Endothelial cell of umbilical vein (primary cell): Measurements from ENCODE around the gene HOXD4. TPM values are rescaled to one million over a fixed set of nuclear protein-coding genes. Genes with fewer than 3 reads are reported as not detected.

Experiments
- BruUV-seq: library from RNA; stranded (reverse); fragments of 400-500 nt; replicated peaks from 2 replicates; lab custom pipeline; 2021; lab: Mats Ljungman, UMichigan
- CTCF ChIA-PET: fragments of 300-600, 350-600 bp; sonication (Branson Sonifier 250); formaldehyde crosslinking; loops from one replicate; lab custom pipeline; 2021; ENCODE audit warnings: antibody characterized with exemption, inconsistent platforms; lab: Charles Lee
- POLR2A ChIA-PET: fragments of 300-600, 350-600 bp; sonication (Branson Sonifier 250); formaldehyde crosslinking; loops from one replicate; lab custom pipeline; 2021; ENCODE audit warnings: antibody characterized with exemption, inconsistent platforms; lab: Charles Lee
- DNase-seq: peaks from one replicate; pipeline ENCODE4 v3.0.0-alpha.2; 2011; ENCODE audit warnings: low read depth, low spot score
- FAIRE-seq: peaks from 2 replicates; lab custom pipeline; 2011; peaks lifted over from hg19 to GRCh38; lab: Jason Lieb, UNC
- H2AFZ ChIP-seq: 2 replicates; pipeline ENCODE4 v1.6.0; 2012; ENCODE audit warnings: low read depth, low read length, control low read depth, inconsistent platforms
- H3K27ac ChIP-seq: 2 replicates; pipeline ENCODE4 v1.5.1; 2011; ENCODE audit warnings: low read depth, mild to moderate bottlenecking, control low read depth, low read length, moderate library complexity; ENCODE audit not compliant: insufficient read depth
- H3K27me3 ChIP-seq, 2 experiments: 2 replicates each; pipeline versions ENCODE4 v1.6.0 to v1.6.1; 2011; ENCODE audit warnings: low read length in 2 of 2, mixed read lengths in 1 of 2; ENCODE audit not compliant: control insufficient read depth in 2 of 2, insufficient read depth in 2 of 2
- H3K36me3 ChIP-seq, 2 experiments: 2 replicates in 1 of 2; 3 replicates in 1 of 2; pipeline ENCODE4 v1.5.1; 2011; ENCODE audit warnings: low read length in 2 of 2, mild to moderate bottlenecking in 1 of 2, moderate library complexity in 1 of 2; ENCODE audit not compliant: control insufficient read depth in 2 of 2, insufficient read depth in 2 of 2; ENCODE audit errors: extremely low read depth in 1 of 2
- H3K4me1 ChIP-seq: 3 replicates; pipeline ENCODE4 v1.5.1; 2011; ENCODE audit warnings: mild to moderate bottlenecking, low read length; ENCODE audit not compliant: control insufficient read depth, insufficient read depth; ENCODE audit errors: extremely low read depth
- H3K4me2 ChIP-seq: 2 replicates; pipeline ENCODE4 v1.6.1; 2011; ENCODE audit warnings: low read length, control low read depth, mixed read lengths; ENCODE audit not compliant: insufficient read depth
- H3K4me3 ChIP-seq, 3 experiments: fragments of 200-600 bp in 1 of 3; sonication (generic), shearing (Covaris generic) in 1 of 3; replicated peaks in 1 of 3; 2 replicates each; pipeline ENCODE4 v1.5.1; 2011 to 2016; ENCODE audit warnings: control low read depth in 3 of 3, low read length in 3 of 3, mild to moderate bottlenecking in 2 of 3, inconsistent platforms in 1 of 3, low read depth in 1 of 3, moderate library complexity in 1 of 3; ENCODE audit not compliant: insufficient read depth in 1 of 3
- H3K79me2 ChIP-seq: 2 replicates; pipeline ENCODE4 v1.6.0; 2012; ENCODE audit warnings: low read length, inconsistent platforms; ENCODE audit not compliant: control insufficient read depth, insufficient read depth
- H3K9ac ChIP-seq: replicated peaks from 2 replicates; pipeline ENCODE3; 2011; ENCODE audit warnings: low read length, control low read depth; ENCODE audit not compliant: insufficient read depth; ENCODE audit errors: extremely low read depth
- H3K9me1 ChIP-seq: replicated peaks from 3 replicates; pipeline ENCODE4 v1.6.0; 2011; ENCODE audit warnings: mild to moderate bottlenecking, low read length; ENCODE audit not compliant: control insufficient read depth, insufficient read depth; ENCODE audit errors: extremely low read depth
- H3K9me3 ChIP-seq: replicated peaks from 2 replicates; pipeline ENCODE4 v1.5.1; 2012; ENCODE audit warnings: low read length, inconsistent platforms; ENCODE audit not compliant: control insufficient read depth, insufficient read depth
- H4K20me1 ChIP-seq: replicated peaks from 2 replicates; pipeline ENCODE3; 2011; ENCODE audit warnings: mild to moderate bottlenecking, low read length; ENCODE audit not compliant: control insufficient read depth, insufficient read depth; ENCODE audit errors: extremely low read depth
- GATA2 ChIP-seq: IDR thresholded peaks from 2 replicates; pipeline ENCODE4 v1.7.0; 2011; ENCODE audit warnings: low read depth, mild to moderate bottlenecking, moderate library complexity, mixed read lengths, low read length; ENCODE audit not compliant: insufficient read length, insufficient read depth
- JUN ChIP-seq: IDR thresholded peaks from 2 replicates; pipeline ENCODE4 v1.6.1; 2011; ENCODE audit warnings: borderline replicate concordance, low read depth; ENCODE audit not compliant: insufficient read length, insufficient read depth
- POLR2A ChIP-seq: IDR thresholded peaks from 2 replicates; pipeline ENCODE4 v1.6.1; 2012; ENCODE audit warnings: low read depth, mild to moderate bottlenecking, control low read depth, low read length
- POLR2AphosphoS5 ChIP-seq: IDR thresholded peaks from 2 replicates; pipeline ENCODE4 v1.6.1; 2012; ENCODE audit warnings: low read depth, mild to moderate bottlenecking, control low read depth, low read length, moderate library complexity; ENCODE audit not compliant: insufficient read depth
- dilution Hi-C: fragments of 300-500 bp; cut with MboI; formaldehyde crosslinking; loops from one replicate; pipeline ENCODE4 v1.15.0; 2019; ENCODE audit warnings: low sequenced_read_pairs; ENCODE audit not compliant: extremely low pct_ligation_motif_present
- intact Hi-C: fragments of 100-400 bp; cut with micrococcal nuclease; formaldehyde crosslinking; loops from one replicate; pipeline ENCODE4 v1.10.0; 2022
- polyA plus RNA-seq, 4 experiments: library from polyadenylated mRNA; depleted of rRNA in 3 of 4; stranded (reverse) in 3 of 4; unstranded in 1 of 4; fragments of >200 nt; gene quantifications; 2 replicates each; pipeline versions ENCODE4 v1.2.1 to v1.2.3, GENCODE V29; 2011 to 2012; ENCODE audit warnings: missing spikeins in 1 of 4
- total RNA-seq: library from RNA; stranded (reverse); gene quantifications from 2 replicates; pipeline ENCODE4 v1.2.3, GENCODE V29; 2021
- TF ChIP-seq, protein P1 (sequence below): IDR thresholded peaks from 2 replicates; pipeline ENCODE4 v1.6.1; 2011; ENCODE audit not compliant: insufficient read depth, insufficient read length

Gene HOXD4
- total and polyA plus RNA-seq, 2 donors (not counting 3 experiments of a cell fraction or from before 2014, with no cell fraction given), result 7.6 to 13.7 TPM

DNA sequence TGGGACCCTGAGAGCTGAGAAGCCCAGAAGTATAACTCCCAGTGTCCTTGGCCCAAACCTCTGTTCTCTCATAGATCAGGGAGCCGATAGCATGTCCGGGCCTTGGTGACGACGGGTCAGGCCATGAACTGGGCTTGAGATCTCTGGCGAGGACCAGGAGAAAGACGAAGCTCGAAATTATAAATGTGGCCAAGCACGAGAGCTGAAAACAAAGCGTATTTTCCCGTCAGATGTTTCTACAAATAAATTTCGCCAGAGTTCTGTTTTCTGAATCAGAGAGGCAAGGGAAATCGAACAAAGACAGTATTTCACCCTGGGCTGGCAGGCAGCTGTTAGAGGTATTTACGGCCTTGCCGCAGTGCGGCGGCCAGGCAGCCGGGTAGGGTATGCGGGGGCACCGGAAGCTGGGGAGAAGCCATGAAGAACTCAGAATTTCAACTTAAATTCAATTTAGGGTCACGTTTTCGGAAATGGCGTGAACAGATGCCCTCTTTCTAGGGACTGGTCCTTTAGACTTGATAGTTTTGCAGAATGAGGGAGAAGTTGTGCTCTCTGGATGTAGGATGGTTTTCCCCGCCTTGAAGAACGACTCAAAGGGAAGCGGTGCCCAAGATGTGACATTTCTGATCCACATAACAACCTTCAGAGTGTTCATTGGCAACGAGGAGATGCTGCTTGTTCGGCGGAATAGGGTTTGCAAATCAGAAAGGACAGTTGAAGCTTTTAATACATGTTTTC is 12.3 kb upstream of the HOXD4 start:
- Histone ChIP-seq H3K9ac (peak overlapping the region; percentile 66), H3K9me3 (no peaks in the 10 kb centered on the region), H3K36me3 (no peaks in the 10 kb centered on the region), H3K4me1 (peaks cover 44% of the 10 kb centered on the region), H3K79me2 (peaks cover 69% of the 10 kb centered on the region), H3K27me3 (no peaks in the 10 kb centered on the region), H3K27ac (peak overlapping the region; percentile 73), H4K20me1 (no peaks in the 10 kb centered on the region), H2AFZ (peak overlapping the region; percentile 52), H3K4me2 (peak overlapping the region; percentile 99), H3K9me1 (no peaks in the 10 kb centered on the region), H3K4me3 (peak overlapping the region in 2 of 3 experiments; percentile 73 to 91)
- ChIA-PET POLR2A (interaction anchor here (0.7 to 2.5 kb wide), 5 partner anchors 50 to 515 kb away, joined by 3 to 13 read pairs (median 5); no protein-coding TSS in a partner anchor), CTCF (interaction anchor here (0.6 to 9.3 kb wide), 20 partner anchors 10 to 1009 kb away, joined by 3 to 338 read pairs (median 8); partner anchors contain the start of genes HOXD4 and HOXD8)
- DNase-seq, result peak; percentile 74
- TF ChIP-seq POLR2A (peak; percentile 50), POLR2AphosphoS5 (no peak), GATA2 (peak; percentile 42), JUN (no peak)
- TF ChIP-seq, protein P1, sequence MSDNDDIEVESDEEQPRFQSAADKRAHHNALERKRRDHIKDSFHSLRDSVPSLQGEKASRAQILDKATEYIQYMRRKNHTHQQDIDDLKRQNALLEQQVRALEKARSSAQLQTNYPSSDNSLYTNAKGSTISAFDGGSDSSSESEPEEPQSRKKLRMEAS, result no peak
- dilution Hi-C loops (loop anchor here (25.0 kb wide), 1 partner anchor 498 kb away; no protein-coding TSS in a partner anchor), intact Hi-C loops (loop anchor here (1.0 kb wide), 2 partner anchors 10 to 280 kb away; partner anchors contain the start of gene HOXD8)
- FAIRE-seq, result peak; percentile 28
- BruUV-seq, result TSS peak; percentile 29
